OCI-LY1 (cell line): ENCODE data around the gene MARCHF9.

Experiments used
- EZH2 ChIP-seq: fragments of 200-600 bp; sonication (generic), shearing (Covaris generic); IDR thresholded peaks from 2 replicates; pipeline ENCODE4 v1.8.0; 2017; ENCODE audit warnings: borderline replicate concordance, mixed run types, mild to moderate bottlenecking, antibody characterized with exemption, low read length, moderate library complexity, mixed read lengths
- TF ChIP-seq, protein P1 (sequence below): fragments of 200-600 bp; sonication (generic), shearing (Covaris generic); IDR thresholded peaks from 2 replicates; pipeline ENCODE4 v1.5.1; 2017; ENCODE audit warnings: mild to moderate bottlenecking, antibody characterized with exemption, low read length, moderate library complexity, mixed read lengths

DNA sequence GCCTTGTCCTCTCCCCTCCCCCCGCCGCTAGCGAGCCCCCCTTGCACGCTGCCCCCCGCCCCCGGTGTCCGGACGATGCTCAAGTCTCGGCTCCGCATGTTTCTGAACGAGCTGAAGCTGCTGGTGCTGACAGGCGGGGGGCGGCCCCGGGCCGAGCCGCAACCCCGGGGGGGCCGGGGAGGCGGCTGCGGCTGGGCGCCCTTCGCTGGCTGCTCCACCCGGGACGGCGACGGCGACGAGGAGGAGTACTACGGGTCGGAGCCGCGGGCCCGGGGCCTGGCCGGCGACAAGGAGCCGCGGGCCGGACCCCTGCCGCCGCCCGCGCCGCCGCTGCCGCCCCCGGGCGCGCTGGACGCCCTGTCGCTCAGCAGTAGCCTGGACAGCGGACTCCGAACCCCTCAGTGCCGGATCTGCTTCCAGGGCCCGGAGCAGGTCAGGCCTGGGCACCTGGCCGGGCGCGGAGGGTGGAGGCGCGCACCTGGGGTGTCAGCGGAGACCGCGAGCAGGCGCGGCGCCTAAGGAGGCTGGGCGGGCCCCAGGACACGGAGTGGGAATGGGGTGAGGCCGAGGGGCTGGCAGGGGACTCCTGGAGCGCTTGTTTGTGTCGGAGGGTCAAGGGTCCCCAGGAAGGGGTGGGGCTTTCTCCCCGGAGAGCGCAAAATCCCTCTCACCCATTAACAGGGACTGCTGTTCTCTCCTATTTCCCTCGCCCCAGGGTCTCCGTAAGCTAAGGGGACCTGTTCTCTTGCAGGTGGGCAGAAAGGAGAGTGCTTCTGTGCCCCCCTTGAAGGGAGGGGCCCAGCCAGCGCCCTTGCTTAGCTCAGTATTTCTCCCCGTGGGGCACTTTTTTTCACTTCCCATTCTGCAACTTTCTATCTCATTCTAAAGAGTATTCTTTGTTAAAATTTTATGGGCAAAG is 810 bp downstream of the MARCHF9 start:
- TF ChIP-seq, protein P1, sequence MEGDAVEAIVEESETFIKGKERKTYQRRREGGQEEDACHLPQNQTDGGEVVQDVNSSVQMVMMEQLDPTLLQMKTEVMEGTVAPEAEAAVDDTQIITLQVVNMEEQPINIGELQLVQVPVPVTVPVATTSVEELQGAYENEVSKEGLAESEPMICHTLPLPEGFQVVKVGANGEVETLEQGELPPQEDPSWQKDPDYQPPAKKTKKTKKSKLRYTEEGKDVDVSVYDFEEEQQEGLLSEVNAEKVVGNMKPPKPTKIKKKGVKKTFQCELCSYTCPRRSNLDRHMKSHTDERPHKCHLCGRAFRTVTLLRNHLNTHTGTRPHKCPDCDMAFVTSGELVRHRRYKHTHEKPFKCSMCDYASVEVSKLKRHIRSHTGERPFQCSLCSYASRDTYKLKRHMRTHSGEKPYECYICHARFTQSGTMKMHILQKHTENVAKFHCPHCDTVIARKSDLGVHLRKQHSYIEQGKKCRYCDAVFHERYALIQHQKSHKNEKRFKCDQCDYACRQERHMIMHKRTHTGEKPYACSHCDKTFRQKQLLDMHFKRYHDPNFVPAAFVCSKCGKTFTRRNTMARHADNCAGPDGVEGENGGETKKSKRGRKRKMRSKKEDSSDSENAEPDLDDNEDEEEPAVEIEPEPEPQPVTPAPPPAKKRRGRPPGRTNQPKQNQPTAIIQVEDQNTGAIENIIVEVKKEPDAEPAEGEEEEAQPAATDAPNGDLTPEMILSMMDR = no peak
- no peak for TF ChIP-seq EZH2
